Activated CD4-positive, alpha-beta T cell treated with anti-CD3 and anti-CD28 coated beads, Interleukin-2, amount 10 ng/mL, durations not matched to agents 24 days and 14 days (primary cell): ENCODE measurements around the gene WDR27. TPM values are rescaled to one million over a fixed set of nuclear protein-coding genes. Genes with fewer than 3 reads are reported as not detected.

Source experiments
- DNase-seq: peaks from one replicate; pipeline ENCODE4 v3.0.0; 2022
- H3K27ac Mint-ChIP-seq: one replicate; pipeline ENCODE4 v1.8.0; 2022; ENCODE audit warnings: mild to moderate bottlenecking, mixed read lengths
- H3K27me3 Mint-ChIP-seq: one replicate; pipeline ENCODE4 v1.8.0; 2022; ENCODE audit warnings: mixed read lengths
- H3K36me3 Mint-ChIP-seq: one replicate; pipeline ENCODE4 v1.8.0; 2022; ENCODE audit warnings: low read depth, mild to moderate bottlenecking, mixed read lengths
- H3K4me1 Mint-ChIP-seq: one replicate; pipeline ENCODE4 v1.8.0; 2021; ENCODE audit warnings: mixed read lengths
- H3K4me3 Mint-ChIP-seq: one replicate; pipeline ENCODE4 v1.8.0; 2022; ENCODE audit warnings: mild to moderate bottlenecking, moderate library complexity, mixed read lengths
- H3K9me3 Mint-ChIP-seq: one replicate; pipeline ENCODE4 v1.8.0; 2021; ENCODE audit warnings: mixed read lengths
- intact Hi-C: fragments of 100-400 bp; cut with micrococcal nuclease; formaldehyde crosslinking; loops from one replicate; pipeline ENCODE4 v1.15.1; 2023
- total RNA-seq: library from RNA; stranded (reverse); gene quantifications from 2 replicates; pipeline ENCODE4 v1.2.3, GENCODE V29; 2022

The WDR27 gene
- total RNA-seq, 1 donor from 2014 or later: 33.3 TPM

DNA sequence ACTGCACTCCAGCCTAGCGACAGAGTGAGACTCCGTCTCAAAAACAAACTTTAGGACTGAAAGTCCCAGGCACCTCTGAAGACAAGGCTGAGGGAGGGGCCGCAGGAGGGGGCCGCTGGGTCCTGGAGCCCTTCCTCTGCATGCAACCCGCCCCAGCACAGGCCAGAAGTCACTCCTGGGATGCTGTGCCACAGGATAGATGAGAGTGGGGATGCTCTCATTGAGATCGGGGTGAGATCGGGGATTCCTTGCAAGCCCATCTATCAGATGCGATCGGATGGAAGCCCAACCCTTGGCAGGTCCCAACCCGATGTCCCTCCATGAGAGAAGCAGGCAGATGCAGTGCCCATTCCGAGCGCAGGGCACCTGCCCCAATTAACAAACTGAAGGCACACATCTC lies 66.5 kb downstream of the WDR27 start:
- Mint-ChIP-seq H3K27ac (no peak overlapping the region), H3K9me3 (no peaks in the 10 kb centered on the region), H3K4me3 (no peak overlapping the region), H3K36me3 (no peaks in the 10 kb centered on the region), H3K27me3 (no peaks in the 10 kb centered on the region), H3K4me1 (no peaks in the 10 kb centered on the region)
- no peak for DNase-seq
- intact Hi-C loops: no loop called here

DNA sequence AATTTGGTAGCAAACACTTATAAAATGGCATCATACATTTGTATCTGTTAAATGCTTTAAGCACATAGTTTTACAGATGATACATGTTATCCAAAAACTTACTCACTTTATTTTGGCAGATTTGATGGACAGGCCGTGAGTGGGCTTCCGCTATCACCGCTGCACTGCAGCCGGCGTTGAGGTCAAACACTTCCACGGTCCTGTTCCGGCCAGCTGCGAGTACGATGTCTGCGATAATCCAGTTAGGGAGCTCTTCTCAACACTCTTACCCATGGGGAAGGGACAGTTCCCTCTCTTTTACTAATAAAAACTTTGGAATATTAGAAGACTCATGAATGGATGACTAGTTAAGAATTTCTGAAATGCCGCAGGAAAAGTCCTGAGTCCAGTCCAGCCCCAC lies 69.0 kb downstream of the WDR27 start:
- intact Hi-C loops: no loop called here
- Mint-ChIP-seq H3K4me1 (no peaks in the 10 kb centered on the region), H3K4me3 (no peak overlapping the region), H3K36me3 (no peaks in the 10 kb centered on the region), H3K27ac (no peak overlapping the region), H3K9me3 (no peaks in the 10 kb centered on the region), H3K27me3 (no peaks in the 10 kb centered on the region)
- DNase-seq: no peak

DNA sequence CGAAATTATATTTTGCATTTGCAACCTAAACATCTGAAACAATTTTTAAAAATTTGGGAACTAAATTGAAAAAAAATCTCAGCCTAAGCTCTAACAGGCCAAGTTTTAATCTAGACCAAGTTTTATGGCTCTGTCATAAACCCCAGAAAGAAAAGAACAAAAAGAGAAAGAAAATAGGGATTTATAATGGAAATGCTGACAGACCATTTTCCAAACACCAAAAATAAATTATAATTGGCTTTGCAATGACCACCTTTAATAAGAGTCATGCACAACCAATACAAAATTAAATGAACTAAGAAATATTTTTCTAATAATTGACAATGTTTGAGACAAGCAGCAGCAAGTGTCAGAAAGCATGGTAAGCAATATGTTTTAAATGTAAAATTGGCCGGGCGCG lies 72.6 kb downstream of the WDR27 start:
- Mint-ChIP-seq H3K4me1 (no peaks in the 10 kb centered on the region), H3K27me3 (no peaks in the 10 kb centered on the region), H3K27ac (no peak overlapping the region), H3K4me3 (no peak overlapping the region), H3K9me3 (no peaks in the 10 kb centered on the region), H3K36me3 (no peaks in the 10 kb centered on the region)
- DNase-seq: no peak
- intact Hi-C loops: no loop called here

DNA sequence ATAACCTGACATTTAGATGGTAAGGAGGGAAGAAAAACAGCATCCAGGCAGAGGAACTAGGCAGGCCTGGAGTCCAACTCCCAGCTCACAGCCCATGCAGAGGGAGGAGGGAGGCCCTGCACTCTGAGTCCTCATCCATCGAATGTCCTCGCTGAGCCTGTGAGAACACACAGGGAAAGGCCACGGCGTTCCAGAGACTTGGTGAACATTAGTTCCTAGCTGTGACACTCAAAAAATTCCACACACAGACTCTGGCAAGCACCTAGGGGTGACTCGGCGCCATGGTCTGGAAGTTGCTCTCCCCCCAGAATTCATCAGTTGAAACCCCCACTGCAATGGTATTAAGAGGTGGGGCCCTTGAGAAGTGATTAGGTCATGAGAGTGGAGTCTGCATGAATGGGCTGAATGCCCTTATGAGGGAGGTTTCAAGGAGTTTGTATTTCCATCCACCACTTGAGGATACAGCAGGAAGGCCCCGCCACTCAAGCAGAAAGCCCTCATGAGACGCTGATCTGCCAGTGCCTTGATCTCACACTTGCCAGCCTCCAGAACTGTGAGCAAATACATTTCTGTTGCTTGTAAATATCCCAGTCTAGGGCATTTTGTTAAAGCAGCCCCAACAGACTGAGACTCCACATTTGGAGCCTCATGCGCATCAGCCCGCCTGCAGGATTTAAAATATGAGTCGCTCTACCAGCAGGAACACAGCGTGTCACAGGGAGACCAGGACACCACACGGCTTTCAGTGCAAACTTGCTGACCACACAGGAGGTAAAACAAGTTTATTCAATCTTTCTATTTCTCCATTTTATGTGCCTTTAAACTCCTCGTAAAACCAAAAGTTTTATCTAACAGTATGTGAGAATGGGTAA lies 73.9 kb downstream of the WDR27 start:
- Mint-ChIP-seq H3K4me1 (no peaks in the 10 kb centered on the region), H3K9me3 (no peaks in the 10 kb centered on the region), H3K4me3 (no peak overlapping the region), H3K36me3 (no peaks in the 10 kb centered on the region), H3K27me3 (no peaks in the 10 kb centered on the region), H3K27ac (no peak overlapping the region)
- intact Hi-C loops: no loop called here
- DNase-seq: no peak

- Mint-ChIP-seq H3K27ac (no peak overlapping the region), H3K27me3 (no peaks in the 10 kb centered on the region), H3K4me1 (no peaks in the 10 kb centered on the region), H3K9me3 (no peaks in the 10 kb centered on the region), H3K36me3 (no peaks in the 10 kb centered on the region), H3K4me3 (no peak overlapping the region)
- DNase-seq: no peak
- intact Hi-C loops: no loop called here
These were observed 75.2 kb downstream of the WDR27 start for GRCh38 chr6:169626649-169627048.

DNA sequence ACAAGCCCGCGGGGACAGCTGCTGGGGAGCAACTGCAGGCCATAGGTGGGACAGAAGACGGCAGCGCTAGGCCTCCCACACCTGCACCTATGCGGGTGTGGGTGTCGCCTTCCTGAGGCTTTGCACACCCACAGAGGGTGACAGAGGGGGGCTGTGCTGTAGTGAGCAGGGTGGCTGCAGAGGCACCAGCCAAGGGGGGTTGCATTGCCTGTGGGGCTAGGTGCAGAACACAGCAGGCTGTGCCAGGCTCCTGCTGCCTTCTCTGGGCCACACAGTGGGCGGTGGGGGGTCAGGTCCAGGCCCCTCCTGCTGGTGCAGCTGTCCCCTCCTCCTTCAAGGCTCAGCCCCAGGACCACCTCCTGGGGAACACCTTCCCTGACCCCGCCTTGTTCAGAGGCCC lies 75.7 kb downstream of the WDR27 start:
- Mint-ChIP-seq H3K27me3 (no peaks in the 10 kb centered on the region), H3K27ac (no peak overlapping the region), H3K4me3 (no peak overlapping the region), H3K4me1 (no peaks in the 10 kb centered on the region), H3K9me3 (no peaks in the 10 kb centered on the region), H3K36me3 (no peaks in the 10 kb centered on the region)
- DNase-seq: no peak
- intact Hi-C loops: no loop called here

GRCh38 chr6:169625376-169625775 lies 76.5 kb downstream of the WDR27 start:
- intact Hi-C loops: no loop called here

GRCh38 chr6:169624785-169625184 lies 77.0 kb downstream of the WDR27 start:
- no peak for DNase-seq
- intact Hi-C loops: no loop called here
- no peak overlapping the region for H3K27ac Mint-ChIP-seq
- no peaks in the 10 kb centered on the region for H3K4me1 Mint-ChIP-seq
- H3K9me3 Mint-ChIP-seq: no peaks in the 10 kb centered on the region
- H3K27me3 Mint-ChIP-seq: no peaks in the 10 kb centered on the region
- H3K36me3 Mint-ChIP-seq: no peaks in the 10 kb centered on the region
- H3K4me3 Mint-ChIP-seq: no peak overlapping the region

More at GRCh38 chr6:169625376-169625775, 76.5 kb downstream of the WDR27 start:
- H3K9me3 Mint-ChIP-seq: no peaks in the 10 kb centered on the region
- H3K27ac Mint-ChIP-seq: no peak overlapping the region
- no peaks in the 10 kb centered on the region for H3K36me3 Mint-ChIP-seq
- no peaks in the 10 kb centered on the region for H3K4me1 Mint-ChIP-seq
- H3K27me3 Mint-ChIP-seq: no peaks in the 10 kb centered on the region
- DNase-seq: no peak
- no peak overlapping the region for H3K4me3 Mint-ChIP-seq

- DNase-seq: no peak
- no peaks in the 10 kb centered on the region for H3K4me1 Mint-ChIP-seq
- intact Hi-C loops: no loop called here
- H3K27ac Mint-ChIP-seq: no peak overlapping the region
- H3K27me3 Mint-ChIP-seq: no peaks in the 10 kb centered on the region
- no peaks in the 10 kb centered on the region for H3K36me3 Mint-ChIP-seq
- H3K4me3 Mint-ChIP-seq: no peak overlapping the region
- no peaks in the 10 kb centered on the region for H3K9me3 Mint-ChIP-seq
These were observed 77.9 kb downstream of the WDR27 start for GRCh38 chr6:169623975-169624374.

DNA sequence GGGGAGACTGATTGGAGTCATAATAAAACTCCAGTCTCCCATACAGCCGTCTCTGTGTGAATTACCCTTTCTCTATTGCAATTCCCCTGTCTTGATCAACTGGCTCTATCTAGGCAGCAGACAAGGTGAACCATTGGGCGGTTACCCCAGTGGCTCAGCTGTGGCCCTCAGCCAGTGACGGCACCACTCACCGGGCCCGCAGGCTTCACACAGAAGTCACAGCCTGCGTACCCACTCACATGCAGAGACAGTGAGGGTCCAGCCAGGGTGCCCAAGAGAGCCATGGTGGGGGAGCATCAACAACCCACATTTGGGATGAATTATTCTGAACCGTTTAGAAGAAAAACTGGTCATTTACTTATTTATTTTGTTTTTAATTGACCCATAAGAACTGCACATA lies 78.5 kb downstream of the WDR27 start:
- Mint-ChIP-seq H3K4me3 (no peak overlapping the region), H3K36me3 (no peaks in the 10 kb centered on the region), H3K27me3 (no peaks in the 10 kb centered on the region), H3K4me1 (no peaks in the 10 kb centered on the region), H3K27ac (no peak overlapping the region), H3K9me3 (no peaks in the 10 kb centered on the region)
- intact Hi-C loops: no loop called here
- no peak for DNase-seq

DNA sequence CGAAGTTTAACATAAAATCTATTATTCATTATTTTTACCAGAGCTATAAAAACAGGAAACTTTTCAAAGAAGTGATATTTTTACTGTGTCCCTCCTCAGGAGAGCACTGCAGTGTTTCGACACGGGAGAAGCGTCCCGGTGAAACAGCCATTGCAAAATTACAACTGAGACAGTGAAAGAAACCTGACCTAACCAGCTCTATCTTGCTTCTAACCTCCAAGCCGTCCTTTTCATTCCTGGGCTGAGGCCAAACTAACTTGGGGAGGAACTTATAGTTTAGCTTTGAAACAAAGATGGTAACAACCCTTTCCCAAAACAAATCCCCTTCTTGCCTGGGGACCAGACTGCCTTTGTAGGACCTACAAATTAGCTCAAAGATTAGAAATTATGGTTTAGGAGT lies 79.2 kb downstream of the WDR27 start:
- intact Hi-C loops: no loop called here
- H3K4me3 Mint-ChIP-seq: no peak overlapping the region

GRCh38 chr6:169621311-169621710 lies 80.5 kb downstream of the WDR27 start:
- no peaks in the 10 kb centered on the region for H3K36me3 Mint-ChIP-seq
- no peaks in the 10 kb centered on the region for H3K27me3 Mint-ChIP-seq
- H3K9me3 Mint-ChIP-seq: no peaks in the 10 kb centered on the region

More for the DNA sequence above, 79.2 kb downstream of the WDR27 start:
- no peaks in the 10 kb centered on the region for H3K36me3 Mint-ChIP-seq
- DNase-seq: no peak
- no peaks in the 10 kb centered on the region for H3K4me1 Mint-ChIP-seq
- H3K27me3 Mint-ChIP-seq: no peaks in the 10 kb centered on the region
- H3K27ac Mint-ChIP-seq: no peak overlapping the region
- H3K9me3 Mint-ChIP-seq: no peaks in the 10 kb centered on the region

DNA sequence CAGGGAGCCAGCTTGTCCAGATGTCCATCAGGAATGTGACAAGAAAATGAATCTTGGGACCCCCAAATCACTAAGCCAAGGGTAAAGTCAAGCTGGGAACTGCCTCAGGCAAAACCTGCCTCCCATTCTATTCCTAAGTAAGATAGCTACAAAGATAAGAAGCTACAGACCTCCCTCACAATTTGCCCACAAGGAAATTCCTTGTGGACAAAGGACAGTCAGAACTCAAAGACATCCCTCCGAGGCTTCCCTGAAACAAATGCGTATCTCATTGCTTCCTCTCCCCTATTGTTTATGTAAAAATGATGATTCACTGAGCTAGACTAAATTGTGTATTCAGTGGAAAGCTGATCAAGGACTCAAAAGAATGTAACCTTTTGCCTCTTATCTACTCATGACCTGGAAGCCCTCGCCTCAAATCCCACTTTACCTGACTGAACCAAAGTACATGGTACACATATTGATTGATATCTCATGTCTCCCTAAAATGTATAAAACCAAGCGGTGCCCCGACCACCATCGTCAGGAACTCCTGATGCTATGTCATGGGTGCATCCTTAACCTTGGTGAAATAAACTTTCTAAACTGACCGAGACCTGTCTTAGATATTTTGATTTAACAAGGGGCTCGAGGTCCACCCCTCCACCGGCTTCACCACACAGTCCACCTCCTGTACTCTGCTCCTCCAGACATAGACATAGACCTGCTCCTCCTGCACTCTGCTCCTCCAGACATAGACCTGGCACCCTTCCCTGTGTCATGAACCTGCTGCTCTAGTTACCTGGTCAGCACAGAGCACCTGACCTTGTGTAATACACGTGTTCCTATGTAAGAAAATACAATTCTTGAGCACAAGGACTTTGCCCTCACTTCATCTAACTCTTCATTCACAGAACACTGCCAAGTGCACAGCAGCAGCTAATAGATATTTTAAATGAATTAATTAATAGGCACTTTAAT lies 81.4 kb downstream of the WDR27 start:
- Mint-ChIP-seq H3K27ac (no peak overlapping the region), H3K4me1 (no peaks in the 10 kb centered on the region), H3K4me3 (no peak overlapping the region), H3K27me3 (no peaks in the 10 kb centered on the region), H3K36me3 (no peaks in the 10 kb centered on the region), H3K9me3 (peaks cover 2% of the 10 kb centered on the region)
- no peak for DNase-seq
- intact Hi-C loops: no loop called here

More at GRCh38 chr6:169621311-169621710, 80.5 kb downstream of the WDR27 start:
- H3K4me1 Mint-ChIP-seq: no peaks in the 10 kb centered on the region
- no peak overlapping the region for H3K27ac Mint-ChIP-seq
- intact Hi-C loops: no loop called here
- H3K4me3 Mint-ChIP-seq: no peak overlapping the region
- peak; percentile 46 for DNase-seq

GRCh38 chr6:169619650-169620049 lies 82.2 kb downstream of the WDR27 start:
- H3K27ac Mint-ChIP-seq: no peak overlapping the region

More at GRCh38 chr6:169619650-169620049, 82.2 kb downstream of the WDR27 start:
- Mint-ChIP-seq H3K27me3 (no peaks in the 10 kb centered on the region), H3K9me3 (peaks cover 4% of the 10 kb centered on the region), H3K36me3 (no peaks in the 10 kb centered on the region), H3K4me3 (no peak overlapping the region), H3K4me1 (no peaks in the 10 kb centered on the region)
- intact Hi-C loops: no loop called here
- no peak for DNase-seq
